H9 (cell line): ENCODE results near the gene SPIB. TPM values are rescaled to one million over a fixed set of nuclear protein-coding genes. Genes with fewer than 3 reads are reported as not detected.

ENCODE experiments used
- DNase-seq: peaks from one replicate; pipeline ENCODE4 v3.0.0-alpha.2; 2017
- H2AFZ ChIP-seq: one replicate; pipeline ENCODE4 v1.6.1; 2013; ENCODE audit warnings: mild to moderate bottlenecking, low read length, control low read depth, moderate library complexity
- H2AK5ac ChIP-seq: 2 replicates; pipeline ENCODE4 v1.6.1; 2013; ENCODE audit warnings: low read length, control low read depth, mixed read lengths; ENCODE audit not compliant: insufficient read length
- H2BK120ac ChIP-seq: one replicate; pipeline ENCODE4 v1.6.1; 2013; ENCODE audit warnings: low read depth, mild to moderate bottlenecking, low read length, control low read depth, inconsistent platforms; ENCODE audit not compliant: poor library complexity, severe bottlenecking
- H2BK12ac ChIP-seq: 2 replicates; pipeline ENCODE4 v1.6.1; 2013; ENCODE audit warnings: low read length, control low read depth, mixed read lengths, low read depth; ENCODE audit not compliant: insufficient read length
- H2BK15ac ChIP-seq: 2 replicates; pipeline ENCODE4 v1.6.1; 2013; ENCODE audit warnings: low read depth, low read length, control low read depth
- H2BK20ac ChIP-seq: one replicate; pipeline ENCODE4 v1.6.1; 2013; ENCODE audit warnings: low read depth, mild to moderate bottlenecking, low read length, control low read depth, inconsistent platforms; ENCODE audit not compliant: poor library complexity, severe bottlenecking
- H2BK5ac ChIP-seq: 2 replicates; pipeline ENCODE4 v1.6.1; 2013; ENCODE audit warnings: low read length, control low read depth, mixed read lengths; ENCODE audit not compliant: insufficient read length
- H3K14ac ChIP-seq: 2 replicates; pipeline ENCODE4 v1.6.1; 2013; ENCODE audit warnings: low read length, control low read depth; ENCODE audit not compliant: insufficient read depth
- H3K18ac ChIP-seq: 2 replicates; pipeline ENCODE4 v1.6.1; 2013; ENCODE audit warnings: low read depth, mild to moderate bottlenecking, mixed read lengths, low read length, control low read depth; ENCODE audit not compliant: insufficient read length
- H3K23ac ChIP-seq: 2 replicates; pipeline ENCODE4 v1.6.1; 2013; ENCODE audit warnings: low read length, control low read depth, mixed read lengths, low read depth; ENCODE audit not compliant: insufficient read length
- H3K23me2 ChIP-seq: 2 replicates; pipeline ENCODE4 v1.6.1; 2013; ENCODE audit warnings: low read depth, mild to moderate bottlenecking, mixed read lengths, low read length, control low read depth; ENCODE audit not compliant: insufficient read length, poor library complexity, severe bottlenecking
- H3K27ac ChIP-seq: 2 replicates; pipeline ENCODE4 v1.5.1; 2013; ENCODE audit warnings: low read length, control low read depth, mixed read lengths, low read depth; ENCODE audit not compliant: insufficient read length
- H3K27me3 ChIP-seq: 2 replicates; pipeline ENCODE4 v1.6.1; 2013; ENCODE audit warnings: low read length, control low read depth, inconsistent platforms; ENCODE audit not compliant: insufficient read depth
- H3K4ac ChIP-seq: 2 replicates; pipeline ENCODE4 v1.6.1; 2013; ENCODE audit warnings: low read depth, mild to moderate bottlenecking, control low read depth, inconsistent platforms, low read length, moderate library complexity
- H3K4me1 ChIP-seq: 2 replicates; pipeline ENCODE4 v1.6.1; 2013; ENCODE audit warnings: low read length, control low read depth, inconsistent platforms; ENCODE audit not compliant: insufficient read depth
- H3K4me2 ChIP-seq: 2 replicates; pipeline ENCODE4 v1.6.1; 2013; ENCODE audit warnings: low read length, control low read depth, mixed read lengths; ENCODE audit not compliant: insufficient read length, insufficient read depth
- H3K56ac ChIP-seq: 2 replicates; pipeline ENCODE4 v1.6.1; 2013; ENCODE audit warnings: low read depth, mild to moderate bottlenecking, mixed read lengths, low read length, control low read depth; ENCODE audit not compliant: insufficient read length
- H3K79me1 ChIP-seq: 2 replicates; pipeline ENCODE4 v1.6.1; 2013; ENCODE audit warnings: low read depth, mild to moderate bottlenecking, moderate library complexity, low read length, control low read depth, inconsistent platforms; ENCODE audit not compliant: insufficient read depth, poor library complexity, severe bottlenecking
- H3K79me2 ChIP-seq: 2 replicates; pipeline ENCODE4 v1.6.1; 2013; ENCODE audit warnings: low read length, control low read depth, inconsistent platforms; ENCODE audit not compliant: insufficient read depth
- H3K9ac ChIP-seq: 2 replicates; pipeline ENCODE4 v1.6.1; 2013; ENCODE audit warnings: low read length, control low read depth, mixed read lengths; ENCODE audit not compliant: insufficient read length; ENCODE audit errors: extremely low read depth
- H3K9me3 ChIP-seq: one replicate; pipeline ENCODE4 v1.6.1; 2013; ENCODE audit warnings: low read depth, low read length, inconsistent platforms; ENCODE audit not compliant: control insufficient read depth
- H3T11ph ChIP-seq: one replicate; pipeline ENCODE4 v1.6.1; 2013; ENCODE audit warnings: mild to moderate bottlenecking, low read length, control low read depth, inconsistent platforms
- H4K20me1 ChIP-seq: one replicate; pipeline ENCODE4 v1.6.1; 2013; ENCODE audit not compliant: control insufficient read depth, insufficient read length, insufficient read depth
- H4K5ac ChIP-seq: 2 replicates; pipeline ENCODE4 v1.6.1; 2013; ENCODE audit warnings: low read depth, mild to moderate bottlenecking, mixed read lengths, low read length, control low read depth; ENCODE audit not compliant: insufficient read length
- H4K8ac ChIP-seq: replicated peaks from 2 replicates; pipeline ENCODE4 v1.6.1; 2013; ENCODE audit warnings: low read length, control low read depth, mixed read lengths, low read depth; ENCODE audit not compliant: insufficient read length
- H4K91ac ChIP-seq: 2 replicates; pipeline ENCODE4 v1.6.1; 2013; ENCODE audit warnings: low read depth, mild to moderate bottlenecking, moderate library complexity, mixed read lengths, low read length, control low read depth; ENCODE audit not compliant: insufficient read length
- H3K27ac Mint-ChIP-seq, 3 experiments: 2 replicates in 2 of 3; 3 replicates in 1 of 3; pipeline ENCODE4 v1.8.0; 2020 to 2021; ENCODE audit warnings: mixed read lengths in 3 of 3, mild to moderate bottlenecking in 1 of 3, moderate library complexity in 1 of 3
- H3K27me3 Mint-ChIP-seq: 2 replicates; pipeline ENCODE4 v1.8.0; 2021; ENCODE audit warnings: low read depth, mild to moderate bottlenecking, moderate library complexity, mixed read lengths
- H3K36me3 Mint-ChIP-seq, 3 experiments: 2 replicates in 2 of 3; 3 replicates in 1 of 3; pipeline ENCODE4 v1.8.0; 2020 to 2021; ENCODE audit warnings: low read depth in 3 of 3, mixed read lengths in 3 of 3; ENCODE audit not compliant: insufficient read depth in 1 of 3
- H3K4me1 Mint-ChIP-seq, 2 experiments: 2 replicates each; pipeline ENCODE4 v1.8.0; 2020; ENCODE audit warnings: mixed read lengths in 2 of 2
- H3K4me3 Mint-ChIP-seq, 2 experiments: 2 replicates in 1 of 2; 3 replicates in 1 of 2; pipeline ENCODE4 v1.8.0; 2020 to 2021; ENCODE audit warnings: mild to moderate bottlenecking in 2 of 2, mixed read lengths in 2 of 2, moderate library complexity in 1 of 2
- H3K9me3 Mint-ChIP-seq, 2 experiments: 2 replicates in 1 of 2; 3 replicates in 1 of 2; pipeline ENCODE4 v1.8.0; 2020; ENCODE audit warnings: mild to moderate bottlenecking in 2 of 2, mixed read lengths in 2 of 2, moderate library complexity in 1 of 2
- WGBS: extraction: QIAGEN DNeasy Blood & Tissue Kit; methylation state at CpG from one replicate; pipeline ENCODE4 v1.1.7; 2013; ENCODE audit warnings: missing lambda C conversion rate, low lambda C conversion rate, mixed read lengths; ENCODE audit not compliant: insufficient read length; ENCODE audit errors: extremely low coverage; 5-methylcytosine and 5-hydroxymethylcytosine counted together
- total RNA-seq: library from RNA; stranded (reverse); gene quantifications from 2 replicates; pipeline ENCODE4 v1.2.1, GENCODE V29; 2021
- TF ChIP-seq, protein P1 (sequence below): fragments of 200-600 bp; sonication (generic); conservative IDR thresholded peaks from 3 replicates; pipeline ENCODE4 v1.8.0; 2021; ENCODE audit warnings: antibody characterized with exemption, mild to moderate bottlenecking

The SPIB gene
- total RNA-seq, 1 experiment from 2014 or later, result 33.3 TPM

DNA sequence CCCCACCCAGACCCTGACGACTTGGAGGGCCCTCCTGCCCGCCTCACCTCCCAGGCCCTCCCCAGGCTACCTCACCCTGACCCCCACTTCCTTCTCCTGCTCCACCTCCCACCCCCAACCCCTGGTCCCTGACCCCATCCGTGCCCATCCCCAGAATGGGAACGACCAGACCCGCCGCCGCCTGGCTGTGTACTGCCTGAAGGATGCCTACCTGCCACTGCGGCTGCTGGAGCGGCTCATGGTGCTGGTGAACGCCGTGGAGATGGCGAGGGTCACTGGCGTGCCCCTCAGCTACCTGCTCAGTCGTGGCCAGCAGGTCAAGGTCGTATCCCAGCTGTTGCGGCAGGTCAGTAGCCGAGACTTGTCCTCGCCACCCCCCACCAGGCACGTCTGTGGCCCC lies 11.9 kb upstream of the SPIB start:
- no peaks in the 10 kb centered on the region for H3K4me1 ChIP-seq
- H3K79me1 ChIP-seq, result no peaks in the 10 kb centered on the region
- no peaks in the 10 kb centered on the region for H3K27me3 ChIP-seq
- no peak overlapping the region for H3K4me2 ChIP-seq
- Mint-ChIP-seq H3K27ac (no peak overlapping the region), H3K27me3 (no peaks in the 10 kb centered on the region; the same call in 1 of the 2 replicates), H3K4me1 (no peaks in the 10 kb centered on the region), H3K36me3 (peaks cover 44 to 74% (median 68%) of the 10 kb centered on the region in 3 experiments), H3K9me3 (no peaks in the 10 kb centered on the region), H3K4me3 (no peak overlapping the region)
- no peak overlapping the region for H4K91ac ChIP-seq
- DNase-seq, result no peak
- no peaks in the 10 kb centered on the region for H3K79me2 ChIP-seq
- H3K23me2 ChIP-seq, result no peaks in the 10 kb centered on the region
- no peak overlapping the region for H2BK120ac ChIP-seq
- H2BK15ac ChIP-seq, result no peak overlapping the region
- H3T11ph ChIP-seq, result no peak overlapping the region
- no peaks in the 10 kb centered on the region for H3K9me3 ChIP-seq
- WGBS, result no CpG with 5 or more reads among the region's 19 CpGs
- no peak overlapping the region for H2BK5ac ChIP-seq
- H3K27ac ChIP-seq, result no peak overlapping the region
- no peak overlapping the region for H2AK5ac ChIP-seq
- H4K5ac ChIP-seq, result no peak overlapping the region
- TF ChIP-seq, protein P1, sequence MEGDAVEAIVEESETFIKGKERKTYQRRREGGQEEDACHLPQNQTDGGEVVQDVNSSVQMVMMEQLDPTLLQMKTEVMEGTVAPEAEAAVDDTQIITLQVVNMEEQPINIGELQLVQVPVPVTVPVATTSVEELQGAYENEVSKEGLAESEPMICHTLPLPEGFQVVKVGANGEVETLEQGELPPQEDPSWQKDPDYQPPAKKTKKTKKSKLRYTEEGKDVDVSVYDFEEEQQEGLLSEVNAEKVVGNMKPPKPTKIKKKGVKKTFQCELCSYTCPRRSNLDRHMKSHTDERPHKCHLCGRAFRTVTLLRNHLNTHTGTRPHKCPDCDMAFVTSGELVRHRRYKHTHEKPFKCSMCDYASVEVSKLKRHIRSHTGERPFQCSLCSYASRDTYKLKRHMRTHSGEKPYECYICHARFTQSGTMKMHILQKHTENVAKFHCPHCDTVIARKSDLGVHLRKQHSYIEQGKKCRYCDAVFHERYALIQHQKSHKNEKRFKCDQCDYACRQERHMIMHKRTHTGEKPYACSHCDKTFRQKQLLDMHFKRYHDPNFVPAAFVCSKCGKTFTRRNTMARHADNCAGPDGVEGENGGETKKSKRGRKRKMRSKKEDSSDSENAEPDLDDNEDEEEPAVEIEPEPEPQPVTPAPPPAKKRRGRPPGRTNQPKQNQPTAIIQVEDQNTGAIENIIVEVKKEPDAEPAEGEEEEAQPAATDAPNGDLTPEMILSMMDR, result no peak
- no peak overlapping the region for H2BK20ac ChIP-seq
- H2BK12ac ChIP-seq, result no peak overlapping the region
- no peak overlapping the region for H2AFZ ChIP-seq
- no peak overlapping the region for H3K23ac ChIP-seq
- no peak overlapping the region for H3K18ac ChIP-seq
- H3K56ac ChIP-seq, result no peak overlapping the region
- H4K8ac ChIP-seq, result no peak overlapping the region
- no peak overlapping the region for H3K4ac ChIP-seq
- no peak overlapping the region for H3K14ac ChIP-seq
- H4K20me1 ChIP-seq, result no peaks in the 10 kb centered on the region
- H3K9ac ChIP-seq, result no peak overlapping the region
